Activated naive CD4-positive, alpha-beta T cell treated with anti-CD3 and anti-CD28 coated beads for 36 hours (primary cell): Measurements from ENCODE around the gene APBA2. TPM values are rescaled to one million over a fixed set of nuclear protein-coding genes. Genes with fewer than 3 reads are reported as not detected.

ENCODE experiments used
- CTCF ChIA-PET: fragments of 350-600 bp; sonication (Branson Sonifier 250); formaldehyde crosslinking; loops from one replicate; lab custom pipeline; 2021; ENCODE audit warnings: antibody characterized with exemption; lab: Charles Lee
- DNase-seq: peaks from one replicate; pipeline ENCODE4 v3.0.0-alpha.2; 2020
- H3K27ac Mint-ChIP-seq: one replicate; pipeline ENCODE4 v1.8.0; 2021; ENCODE audit warnings: mild to moderate bottlenecking, mixed read lengths
- H3K27me3 Mint-ChIP-seq: one replicate; pipeline ENCODE4 v1.8.0; 2021; ENCODE audit warnings: low read depth, mixed read lengths
- H3K36me3 Mint-ChIP-seq: one replicate; pipeline ENCODE4 v1.8.0; 2021; ENCODE audit warnings: low read depth, mixed read lengths
- H3K4me1 Mint-ChIP-seq: one replicate; pipeline ENCODE4 v1.8.0; 2021; ENCODE audit warnings: low read depth, mixed read lengths
- H3K4me3 Mint-ChIP-seq: one replicate; pipeline ENCODE4 v1.8.0; 2021; ENCODE audit warnings: mild to moderate bottlenecking, moderate library complexity, mixed read lengths
- H3K9me3 Mint-ChIP-seq: one replicate; pipeline ENCODE4 v1.8.0; 2021; ENCODE audit warnings: mixed read lengths
- intact Hi-C: fragments of 100-400 bp; cut with micrococcal nuclease; formaldehyde crosslinking; loops from one replicate; pipeline ENCODE4 v1.15.1; 2023
- total RNA-seq, 2 experiments: library from RNA; stranded (reverse); gene quantifications; one replicate each; pipeline ENCODE4 v1.2.3, GENCODE V29; 2021

APBA2 gene
- total RNA-seq, 2 experiments from 2014 or later: 16.2 to 18.3 TPM

DNA sequence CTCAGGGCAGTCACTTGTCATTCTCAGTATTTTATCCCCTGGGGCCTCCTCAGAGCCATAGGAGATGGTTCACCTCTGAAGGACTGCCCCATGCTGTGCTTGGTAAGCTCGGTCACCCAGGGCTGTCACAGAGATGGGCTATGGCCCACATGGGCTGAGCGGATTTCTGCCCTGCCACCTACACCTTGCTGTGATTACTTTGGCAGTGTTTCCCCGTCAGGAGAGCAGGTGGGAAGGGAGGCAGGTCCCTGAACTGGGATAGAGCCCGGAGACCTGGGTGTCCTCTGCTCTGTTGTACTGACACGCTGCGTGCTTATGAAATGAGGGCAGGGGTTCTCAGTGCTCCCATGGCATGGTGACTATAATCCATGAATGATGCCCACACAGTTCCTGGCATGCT, 48.9 kb downstream of the APBA2 start:
- no peak for DNase-seq
- intact Hi-C loops: loop anchor here (1.0 to 10.0 kb wide), 3 partner anchors 41 to 890 kb away; partner anchors contain the start of gene TJP1
- no peak overlapping the region for H3K27ac Mint-ChIP-seq
- no peaks in the 10 kb centered on the region for H3K27me3 Mint-ChIP-seq
- peaks cover 7% of the 10 kb centered on the region for H3K36me3 Mint-ChIP-seq
- CTCF ChIA-PET: interaction anchor here (1.0 to 3.8 kb wide), 6 partner anchors 14 to 155 kb away, joined by 3 to 23 read pairs (median 5); no protein-coding TSS in a partner anchor
- H3K9me3 Mint-ChIP-seq: peaks cover 4% of the 10 kb centered on the region
- H3K4me3 Mint-ChIP-seq: no peak overlapping the region
- peaks cover 56% of the 10 kb centered on the region for H3K4me1 Mint-ChIP-seq

DNA sequence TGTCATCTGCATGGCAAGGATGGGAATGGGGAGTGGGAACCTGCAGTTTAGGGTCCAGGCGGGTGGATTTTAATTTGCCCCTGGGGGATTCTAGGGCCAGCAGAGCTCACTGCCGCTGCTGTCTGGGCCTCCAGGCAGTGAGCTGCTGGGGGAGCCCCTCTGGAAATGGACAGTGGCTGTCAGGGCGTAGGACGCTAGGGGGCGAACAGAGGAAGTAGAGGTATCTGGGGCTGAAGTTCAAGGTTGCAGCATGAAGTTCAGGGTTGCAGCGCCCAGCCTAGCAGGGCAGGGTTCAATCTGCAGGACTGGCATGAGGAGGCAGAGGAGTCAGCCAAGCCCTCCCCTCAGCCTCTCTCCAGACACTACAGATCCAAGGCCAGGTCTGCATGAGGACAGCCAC, 49.5 kb downstream of the APBA2 start:
- Mint-ChIP-seq H3K36me3 (peaks cover 7% of the 10 kb centered on the region), H3K9me3 (peaks cover 4% of the 10 kb centered on the region), H3K27me3 (no peaks in the 10 kb centered on the region), H3K27ac (no peak overlapping the region), H3K4me1 (peaks cover 61% of the 10 kb centered on the region), H3K4me3 (no peak overlapping the region)
- peak; percentile 74 for DNase-seq
- CTCF ChIA-PET: interaction anchor here (0.9 to 3.8 kb wide), 8 partner anchors 14 to 155 kb away, joined by 3 to 23 read pairs (median 4); no protein-coding TSS in a partner anchor
- intact Hi-C loops: loop anchor here (1.0 to 10.0 kb wide), 3 partner anchors 40 to 889 kb away; partner anchors contain the start of gene TJP1

DNA sequence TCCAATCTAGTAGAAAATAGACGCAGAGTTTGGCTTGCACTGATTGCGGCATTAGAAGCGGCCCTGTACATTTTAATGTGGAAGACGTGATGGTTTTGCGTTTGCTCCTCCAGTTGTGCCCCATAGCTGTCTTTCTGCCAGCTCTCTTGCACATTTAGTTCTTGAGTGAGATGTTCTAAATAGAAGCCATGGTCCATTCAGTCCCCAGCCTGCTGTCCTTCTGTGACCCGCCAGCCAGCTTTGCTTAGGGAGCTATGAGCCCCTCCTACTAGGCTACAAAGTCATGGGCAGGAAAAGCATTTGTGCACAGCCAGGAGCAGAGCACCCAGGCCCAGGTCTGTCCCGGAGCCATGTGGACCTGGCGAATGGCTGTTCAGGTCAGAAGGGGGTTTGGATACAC, 50.3 kb downstream of the APBA2 start:
- no peak for DNase-seq
- H3K27me3 Mint-ChIP-seq: no peaks in the 10 kb centered on the region
- H3K4me3 Mint-ChIP-seq: no peak overlapping the region
- H3K36me3 Mint-ChIP-seq: peaks cover 7% of the 10 kb centered on the region
- intact Hi-C loops: loop anchor here (5.0 to 10.0 kb wide), 2 partner anchors 166 to 889 kb away; partner anchors contain the start of gene TJP1
- H3K4me1 Mint-ChIP-seq: peaks cover 67% of the 10 kb centered on the region
- H3K9me3 Mint-ChIP-seq: peaks cover 4% of the 10 kb centered on the region
- CTCF ChIA-PET: interaction anchor here (0.8 to 3.8 kb wide), 8 partner anchors 15 to 166 kb away, joined by 3 to 23 read pairs (median 4); no protein-coding TSS in a partner anchor
- H3K27ac Mint-ChIP-seq: no peak overlapping the region

DNA sequence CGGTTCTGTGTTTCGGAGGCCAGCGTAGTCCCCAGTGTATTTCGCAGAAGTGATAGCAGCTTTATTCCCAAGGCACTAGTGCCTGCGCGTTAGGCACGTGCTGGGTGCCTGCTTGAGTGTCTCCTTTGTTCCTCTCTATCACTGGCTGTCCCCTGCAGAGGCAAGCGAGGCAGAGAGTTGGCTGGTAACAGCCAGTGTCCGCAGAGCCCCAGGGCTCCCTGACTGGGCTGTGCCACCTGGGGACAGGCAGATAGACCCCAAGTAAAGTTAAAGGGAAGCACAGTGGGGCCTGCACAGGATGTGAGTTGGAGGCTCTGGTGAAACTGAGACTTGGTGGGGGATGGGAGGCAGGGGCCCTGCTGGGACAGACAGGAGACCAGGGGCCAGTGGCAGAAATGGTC, 50.7 kb downstream of the APBA2 start:
- Mint-ChIP-seq H3K27me3 (no peaks in the 10 kb centered on the region), H3K4me3 (no peak overlapping the region)
- DNase-seq: peak; percentile 49

DNA sequence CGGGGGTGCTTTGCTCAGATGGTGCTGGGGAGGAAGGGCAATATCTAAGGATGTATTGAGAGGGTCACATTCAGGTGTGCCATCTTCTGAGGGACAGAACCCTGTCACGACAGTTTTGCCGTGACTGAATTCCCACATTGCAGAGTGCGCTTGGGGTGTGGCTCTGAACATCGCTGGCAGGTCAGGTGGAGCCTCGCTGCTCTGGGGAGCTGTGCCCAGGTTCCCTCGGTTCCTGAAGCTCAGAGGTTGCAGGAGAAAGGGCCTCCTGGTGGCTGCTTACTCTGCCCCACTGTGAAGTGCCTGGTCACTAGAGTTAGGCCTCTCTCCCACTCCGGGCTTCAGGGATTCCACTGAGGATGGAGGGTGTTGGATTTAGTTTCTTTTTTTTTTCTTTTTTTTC, 51.5 kb downstream of the APBA2 start:
- Mint-ChIP-seq H3K9me3 (peaks cover 4% of the 10 kb centered on the region), H3K27ac (peak overlapping the region; percentile 54), H3K4me1 (peaks cover 76% of the 10 kb centered on the region), H3K27me3 (no peaks in the 10 kb centered on the region), H3K36me3 (peaks cover 3% of the 10 kb centered on the region), H3K4me3 (no peak overlapping the region)
- intact Hi-C loops: loop anchor here (5.0 to 10.0 kb wide), 2 partner anchors 165 to 888 kb away; partner anchors contain the start of gene TJP1
- CTCF ChIA-PET: interaction anchor here (0.6 to 3.8 kb wide), 3 partner anchors 11 to 65 kb away, joined by 3 to 23 read pairs (median 3); no protein-coding TSS in a partner anchor
- no peak for DNase-seq

More for the DNA sequence above, 50.7 kb downstream of the APBA2 start:
- peaks cover 4% of the 10 kb centered on the region for H3K9me3 Mint-ChIP-seq
- intact Hi-C loops: loop anchor here (5.0 to 10.0 kb wide), 2 partner anchors 166 to 888 kb away; partner anchors contain the start of gene TJP1
- peaks cover 5% of the 10 kb centered on the region for H3K36me3 Mint-ChIP-seq
- CTCF ChIA-PET: interaction anchor here (0.8 to 3.8 kb wide), 5 partner anchors 15 to 166 kb away, joined by 3 to 23 read pairs (median 4); no protein-coding TSS in a partner anchor
- H3K27ac Mint-ChIP-seq: no peak overlapping the region
- peaks cover 71% of the 10 kb centered on the region for H3K4me1 Mint-ChIP-seq

DNA sequence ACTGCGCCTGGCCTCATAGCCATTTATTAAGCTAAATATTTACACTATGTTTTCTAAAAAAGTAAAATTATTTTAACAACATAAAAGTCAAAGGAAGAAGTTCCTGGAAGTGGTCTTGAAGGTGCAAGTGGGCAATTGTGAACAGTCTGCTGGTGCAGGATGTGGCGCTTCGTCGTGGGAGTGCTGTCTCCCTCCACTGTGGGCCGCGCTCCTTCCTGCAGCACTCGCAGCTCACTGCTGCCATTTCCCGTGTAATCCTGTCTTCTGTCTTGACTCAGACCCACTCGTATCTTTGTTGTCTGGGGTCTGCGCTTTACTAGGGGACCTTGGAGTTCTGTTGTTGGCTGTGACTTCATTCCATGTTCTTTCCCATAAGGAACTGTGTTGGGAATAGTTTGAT, 56.3 kb downstream of the APBA2 start:
- intact Hi-C loops: no loop called here
- Mint-ChIP-seq H3K9me3 (no peaks in the 10 kb centered on the region), H3K27me3 (no peaks in the 10 kb centered on the region), H3K4me1 (peaks cover 66% of the 10 kb centered on the region), H3K36me3 (peaks cover 7% of the 10 kb centered on the region), H3K4me3 (no peak overlapping the region), H3K27ac (no peak overlapping the region)
- DNase-seq: peak; percentile 60
- CTCF ChIA-PET: interaction anchor here (0.6 to 1.8 kb wide), 4 partner anchors 11 to 73 kb away, joined by 3 to 8 read pairs (median 4); no protein-coding TSS in a partner anchor

DNA sequence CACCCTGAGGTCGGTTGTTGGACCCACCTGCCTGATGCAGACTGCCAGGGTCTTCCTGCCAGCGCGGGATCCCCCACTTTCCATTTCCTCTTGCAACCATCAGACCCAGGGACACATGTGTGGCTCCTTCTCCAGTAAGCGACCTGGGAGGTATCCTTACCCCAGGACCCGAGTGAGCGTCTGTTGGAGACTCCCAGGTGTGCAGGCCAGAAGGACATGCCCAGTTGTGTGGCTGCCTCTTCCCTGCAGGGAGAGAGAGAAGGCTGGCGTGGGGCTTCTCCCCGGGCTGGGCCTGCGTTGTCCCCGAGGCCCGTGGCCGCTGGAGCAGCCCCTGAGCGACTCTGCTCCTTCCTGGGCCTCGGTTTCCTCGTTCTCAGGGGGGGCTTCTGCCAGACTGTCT, 56.8 kb downstream of the APBA2 start:
- H3K4me3 Mint-ChIP-seq: no peak overlapping the region
- no peak for DNase-seq
- no peak overlapping the region for H3K27ac Mint-ChIP-seq
- intact Hi-C loops: no loop called here
- peaks cover 7% of the 10 kb centered on the region for H3K36me3 Mint-ChIP-seq
- H3K9me3 Mint-ChIP-seq: no peaks in the 10 kb centered on the region
- H3K4me1 Mint-ChIP-seq: peaks cover 66% of the 10 kb centered on the region
- H3K27me3 Mint-ChIP-seq: no peaks in the 10 kb centered on the region
- CTCF ChIA-PET: interaction anchor here (0.6 to 1.0 kb wide), 2 partner anchors 51 to 73 kb away, joined by 3 to 8 read pairs; no protein-coding TSS in a partner anchor

DNA sequence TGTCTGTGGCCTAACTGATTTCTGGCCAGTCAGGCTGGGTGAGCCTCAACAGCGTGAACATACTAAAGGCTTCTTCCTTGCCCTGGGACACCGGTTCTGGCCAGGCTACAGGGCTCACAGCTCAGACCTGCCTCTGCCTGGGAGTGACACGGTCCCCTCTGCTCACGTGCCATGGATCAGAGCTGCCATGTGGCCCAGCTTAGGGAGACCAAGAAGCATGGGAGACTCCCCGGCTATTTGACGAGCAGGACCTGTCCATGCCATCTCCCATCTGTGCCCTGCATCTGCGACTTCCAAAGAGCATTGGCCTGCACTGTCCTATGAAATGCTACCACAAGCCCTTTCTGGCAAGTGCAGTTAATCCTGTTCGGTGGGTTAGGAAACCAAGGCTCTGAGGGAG, 57.4 kb downstream of the APBA2 start:
- Mint-ChIP-seq H3K4me3 (no peak overlapping the region), H3K27ac (no peak overlapping the region), H3K9me3 (no peaks in the 10 kb centered on the region), H3K4me1 (peaks cover 68% of the 10 kb centered on the region), H3K36me3 (peaks cover 7% of the 10 kb centered on the region), H3K27me3 (no peaks in the 10 kb centered on the region)
- intact Hi-C loops: no loop called here
- CTCF ChIA-PET: no interaction called here
- no peak for DNase-seq

DNA sequence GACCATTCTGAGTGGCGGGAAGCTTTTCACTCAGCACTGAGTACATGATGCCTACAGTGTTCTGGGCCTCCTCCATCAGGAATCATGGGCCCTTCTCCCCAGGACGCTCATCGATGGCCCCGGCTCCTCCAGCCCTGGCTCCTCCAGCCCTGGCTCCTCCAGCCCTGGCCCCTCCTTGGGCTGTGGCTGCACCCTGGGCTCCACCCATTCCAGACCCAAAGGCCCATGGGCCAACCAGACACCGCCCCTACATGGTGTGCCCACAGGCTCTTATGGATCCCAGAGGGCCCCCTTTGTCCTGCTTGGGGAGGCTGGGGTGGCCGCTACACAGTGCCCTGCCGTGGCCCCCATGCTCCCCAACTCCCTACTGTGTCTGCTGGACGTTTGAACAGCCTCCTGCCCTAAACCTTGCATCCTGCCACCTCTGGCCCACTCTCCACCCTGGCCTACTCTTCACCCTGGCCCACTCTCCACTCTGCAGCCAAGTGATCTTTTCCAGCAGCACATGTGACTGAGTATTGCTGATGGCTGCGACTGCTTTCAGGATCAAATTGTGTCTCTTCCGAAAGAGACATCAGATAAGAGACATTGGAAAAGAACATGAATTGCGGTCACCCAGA, 57.9 kb downstream of the APBA2 start:
- intact Hi-C loops: no loop called here
- no peaks in the 10 kb centered on the region for H3K9me3 Mint-ChIP-seq
- H3K27ac Mint-ChIP-seq: no peak overlapping the region
- CTCF ChIA-PET: no interaction called here
- H3K4me1 Mint-ChIP-seq: peaks cover 72% of the 10 kb centered on the region
- no peak overlapping the region for H3K4me3 Mint-ChIP-seq
- H3K27me3 Mint-ChIP-seq: no peaks in the 10 kb centered on the region
- H3K36me3 Mint-ChIP-seq: peaks cover 7% of the 10 kb centered on the region
- no peak for DNase-seq

DNA sequence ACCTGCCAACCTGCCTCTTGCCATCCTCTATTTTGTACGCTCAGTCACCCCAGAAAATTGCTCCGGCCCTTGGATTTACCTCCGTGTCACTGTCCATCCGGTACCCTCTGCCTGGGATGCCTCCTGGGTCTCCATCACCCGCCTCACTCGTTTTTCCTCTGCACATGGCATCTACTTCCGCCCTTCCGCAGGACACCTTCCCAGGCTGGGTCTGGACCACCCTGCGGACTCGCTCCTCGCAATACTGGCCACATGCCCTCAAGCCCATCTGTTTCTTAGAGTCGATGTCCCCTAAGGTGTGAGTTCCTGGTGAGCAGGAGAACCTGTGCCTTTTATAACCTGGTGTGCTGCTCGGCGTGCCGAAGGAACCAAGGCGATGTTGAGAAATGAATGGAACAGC, 58.5 kb downstream of the APBA2 start:
- CTCF ChIA-PET: no interaction called here
- Mint-ChIP-seq H3K9me3 (no peaks in the 10 kb centered on the region), H3K27ac (no peak overlapping the region), H3K4me1 (peaks cover 73% of the 10 kb centered on the region), H3K4me3 (no peak overlapping the region), H3K27me3 (no peaks in the 10 kb centered on the region), H3K36me3 (peaks cover 8% of the 10 kb centered on the region)
- no peak for DNase-seq
- intact Hi-C loops: no loop called here

DNA sequence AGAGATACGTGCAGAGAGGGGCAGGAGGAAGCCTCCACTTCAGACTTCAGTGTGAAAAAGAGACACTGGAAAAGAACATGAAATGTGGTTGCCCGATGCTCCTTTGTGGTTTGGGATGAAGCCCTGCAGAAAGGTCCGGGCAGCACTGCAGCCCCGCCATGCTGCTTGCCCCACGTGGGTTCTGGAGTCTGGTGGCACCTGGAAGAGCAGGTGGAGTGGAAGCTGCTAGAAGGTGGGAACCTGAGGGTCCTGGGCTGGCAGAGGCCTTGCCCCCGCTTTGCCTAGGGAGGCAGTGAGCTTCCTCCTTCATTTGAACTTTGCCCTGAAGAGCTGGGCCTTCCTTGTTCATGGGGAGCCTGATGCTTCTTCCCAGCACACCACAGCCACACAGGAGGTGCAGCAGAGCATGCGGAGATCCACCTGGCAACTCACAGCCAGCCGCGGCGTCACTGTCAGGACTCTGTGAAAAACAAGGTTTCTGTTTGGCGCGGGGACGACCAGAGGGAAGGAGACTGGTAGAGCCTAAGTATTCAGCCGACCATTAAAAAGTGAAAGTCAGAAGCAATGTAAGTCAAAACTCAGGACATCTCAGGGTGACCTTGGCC, 59.0 kb downstream of the APBA2 start:
- Mint-ChIP-seq H3K27me3 (no peaks in the 10 kb centered on the region), H3K27ac (no peak overlapping the region), H3K9me3 (no peaks in the 10 kb centered on the region), H3K36me3 (peaks cover 8% of the 10 kb centered on the region), H3K4me3 (no peak overlapping the region), H3K4me1 (peaks cover 70% of the 10 kb centered on the region)
- DNase-seq: no peak
- CTCF ChIA-PET: no interaction called here
- intact Hi-C loops: loop anchor here (5.0 kb wide), 1 partner anchor 103 kb away; no protein-coding TSS in a partner anchor

DNA sequence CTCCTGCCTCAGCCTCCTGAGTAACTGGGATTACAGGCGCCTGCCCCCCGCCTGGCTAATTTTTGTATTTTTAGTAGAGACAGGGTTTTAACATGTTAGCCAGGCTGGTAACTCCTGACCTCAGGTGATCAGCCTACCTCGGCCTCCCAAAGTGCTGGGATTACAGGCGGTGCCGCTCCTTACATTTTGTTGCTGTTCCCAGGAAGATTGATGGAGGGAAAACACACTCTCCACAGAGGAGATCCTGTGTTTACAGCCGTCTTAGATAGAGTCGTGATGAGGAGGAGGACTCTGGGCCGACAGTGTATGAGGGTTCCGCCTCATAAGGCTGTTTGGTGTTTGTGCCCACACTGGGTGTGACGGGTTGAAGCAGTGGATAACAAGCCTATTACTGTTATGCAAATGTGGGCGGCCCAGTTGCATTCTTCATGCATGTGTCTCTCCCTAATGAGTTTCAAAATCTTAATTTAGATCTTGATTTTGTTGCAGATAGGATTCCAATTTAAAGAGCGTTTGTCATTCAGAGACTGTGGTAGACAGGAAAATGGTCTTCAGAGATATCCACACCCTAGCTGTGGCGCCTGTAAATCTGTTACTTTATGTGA, 60.0 kb downstream of the APBA2 start:
- H3K4me1 Mint-ChIP-seq: peaks cover 68% of the 10 kb centered on the region
- CTCF ChIA-PET: no interaction called here
- no peak overlapping the region for H3K27ac Mint-ChIP-seq
- H3K4me3 Mint-ChIP-seq: no peak overlapping the region
- H3K36me3 Mint-ChIP-seq: peaks cover 8% of the 10 kb centered on the region
- no peaks in the 10 kb centered on the region for H3K27me3 Mint-ChIP-seq
- intact Hi-C loops: loop anchor here (5.0 kb wide), 1 partner anchor 102 kb away; no protein-coding TSS in a partner anchor
- no peaks in the 10 kb centered on the region for H3K9me3 Mint-ChIP-seq
- DNase-seq: no peak
